Keratinocyte (primary cell): ENCODE measurements around the gene HOXB6.

Experiments used
- CTCF ChIP-seq, 3 experiments: IDR thresholded peaks in 1 of 3; conservative IDR thresholded peaks in 1 of 3; optimal IDR thresholded peaks in 1 of 3; 2 replicates in 2 of 3; 3 replicates in 1 of 3; pipeline versions ENCODE3 to v1.5.1; 2011; ENCODE audit warnings: low read length in 3 of 3, mild to moderate bottlenecking in 3 of 3, moderate library complexity in 2 of 3, control low read depth in 1 of 3, inconsistent platforms in 1 of 3; ENCODE audit not compliant: insufficient read depth in 2 of 3; ENCODE audit errors: extremely low read depth in 1 of 3
- EZH2 ChIP-seq: IDR thresholded peaks from one replicate; pipeline ENCODE4 v1.6.1; 2012; ENCODE audit warnings: inconsistent platforms, mild to moderate bottlenecking, low read length, moderate library complexity

- no peak for TF ChIP-seq CTCF (optimal IDR thresholded peaks at IDR 0.05 in 1 of 3, IDR thresholded peaks at IDR 0.05 in 1 of 3, conservative IDR thresholded peaks at IDR 0.05 in 1 of 3; ENCODE audit: extremely low read depth in 1 of 3, insufficient read depth in 2 of 3, low read length in 3 of 3)
- TF ChIP-seq EZH2, result no peak
These were observed 25.4 kb downstream of the HOXB6 start for GRCh38 chr17:48579471-48579759.
